HUDEP-2 (cell line): ENCODE data around the gene NRAP.

ENCODE experiments used
- DNase-seq, 76 experiments: peaks; one replicate each; lab custom pipeline; 2025; ENCODE audit not compliant: unreplicated experiment in 76 of 76; lab: John Stamatoyannopoulos, UW

NRAP gene

DNA sequence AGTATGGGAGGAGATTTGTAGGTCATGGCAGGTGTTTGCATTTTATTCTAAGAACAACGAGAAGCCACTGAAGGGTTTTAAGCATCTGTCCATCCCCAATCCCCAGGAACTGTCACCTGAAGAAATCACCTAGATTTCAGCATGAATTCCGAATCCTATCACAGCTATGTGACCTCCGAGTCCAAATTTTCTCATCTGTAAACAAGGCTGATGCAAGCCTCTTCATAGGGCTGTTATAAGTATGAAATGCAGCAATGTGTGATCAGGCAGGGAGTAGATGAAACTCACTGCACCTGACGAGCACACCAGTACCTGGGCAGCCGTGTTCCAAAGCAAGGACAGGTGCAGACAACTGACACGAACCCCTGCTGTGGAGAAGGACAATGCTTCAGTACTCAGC lies 97.0 kb downstream of the NRAP start:
- DNase-seq = no peak

DNA sequence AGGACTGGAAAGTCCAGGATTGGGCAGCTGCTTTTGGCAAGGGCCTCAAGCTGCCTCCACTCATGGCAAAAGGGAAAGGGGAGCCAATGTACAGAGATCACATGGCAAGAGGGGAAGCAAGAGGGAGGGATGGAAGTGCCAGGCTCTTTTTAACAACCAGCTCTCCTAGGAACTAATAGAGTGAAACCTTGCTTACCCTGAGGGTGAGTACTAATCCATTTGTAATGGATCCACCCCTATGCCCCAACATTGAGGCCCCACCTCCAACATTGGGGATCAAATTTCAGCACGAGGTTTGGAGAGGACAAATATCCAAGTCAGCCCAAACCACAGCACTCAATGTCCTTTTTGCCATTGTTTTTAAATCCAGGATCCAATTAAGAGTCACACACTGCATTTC lies 98.5 kb downstream of the NRAP start:
- DNase-seq = no peak

DNA sequence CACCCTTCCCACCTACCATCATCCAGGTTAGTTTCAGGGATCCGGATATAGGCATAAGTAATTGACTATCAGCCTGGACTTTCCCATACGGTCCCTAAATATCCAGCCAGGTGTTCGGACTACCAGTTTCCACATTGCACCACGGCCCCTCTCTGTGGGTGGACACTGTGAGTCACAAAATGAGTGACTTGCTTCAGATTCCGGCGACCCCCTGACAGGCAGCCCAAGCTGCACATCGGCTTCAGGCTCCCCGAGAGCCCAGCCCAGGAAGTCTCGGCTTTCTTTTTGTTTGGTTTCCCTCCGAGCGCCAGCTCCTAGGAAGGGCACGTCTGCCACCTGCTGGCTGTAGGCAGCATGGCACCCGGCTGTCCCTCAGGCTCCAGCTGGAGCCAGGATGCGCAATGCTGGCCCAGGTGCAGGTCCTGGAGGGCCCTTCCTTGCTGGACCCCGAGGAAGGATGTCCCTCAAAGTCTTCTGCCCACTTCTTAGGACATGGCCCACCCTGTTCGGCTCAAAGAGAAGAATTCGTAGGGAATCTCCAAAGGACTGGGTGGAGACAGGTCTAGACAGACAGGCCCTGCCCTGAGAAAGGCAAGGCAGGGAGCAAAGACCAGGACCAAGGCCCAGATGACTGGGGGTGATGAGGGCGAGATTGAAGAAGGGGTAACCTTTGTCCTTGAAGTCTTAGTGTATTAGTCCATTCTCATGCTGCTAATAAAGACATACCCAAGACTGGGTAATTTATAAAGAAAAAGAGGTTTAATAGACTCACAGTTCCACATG lies 100.3 kb downstream of the NRAP start:
- peak in 55 of 76 experiments; percentile 2 to 63 (median 30) for DNase-seq

DNA sequence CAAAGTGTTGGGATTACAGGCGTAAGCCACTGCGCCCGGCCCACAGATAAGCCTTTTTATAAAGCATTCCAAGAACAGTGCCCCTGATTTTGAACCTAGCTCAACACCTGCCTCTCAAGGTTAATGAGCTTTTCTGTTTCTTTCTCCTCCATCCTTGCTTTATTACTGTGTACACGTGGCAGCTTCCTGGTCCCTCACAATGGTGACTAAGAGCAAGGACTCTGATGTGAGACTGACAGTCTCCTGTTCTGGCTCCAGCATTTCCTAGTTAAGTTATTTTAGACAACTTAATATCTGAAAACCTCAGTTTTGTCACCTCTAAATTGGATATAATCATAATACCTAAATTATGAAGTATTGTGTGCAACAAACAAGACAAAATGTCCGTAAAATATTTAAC lies 101.1 kb downstream of the NRAP start:
- no peak for DNase-seq

DNA sequence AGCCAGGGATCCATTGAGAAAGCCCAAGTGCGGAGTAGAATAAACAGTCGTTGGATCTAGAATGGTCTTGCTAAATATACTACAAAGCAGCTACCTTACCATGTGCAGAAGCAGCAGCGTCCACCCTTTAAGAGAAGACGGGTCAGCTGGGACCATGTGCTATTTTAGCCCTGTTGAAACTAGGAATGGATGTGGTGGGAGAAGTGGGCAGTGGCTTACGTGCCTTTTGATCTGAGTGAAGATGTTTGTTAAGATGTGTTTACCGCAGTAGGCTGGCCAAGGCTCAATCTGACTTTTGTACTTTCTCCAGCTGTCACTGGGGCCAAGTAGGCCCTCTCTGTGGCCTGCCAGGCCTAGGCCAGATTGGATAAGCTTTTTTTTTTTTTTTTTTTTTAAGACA lies 101.8 kb downstream of the NRAP start:
- no peak for DNase-seq

DNA sequence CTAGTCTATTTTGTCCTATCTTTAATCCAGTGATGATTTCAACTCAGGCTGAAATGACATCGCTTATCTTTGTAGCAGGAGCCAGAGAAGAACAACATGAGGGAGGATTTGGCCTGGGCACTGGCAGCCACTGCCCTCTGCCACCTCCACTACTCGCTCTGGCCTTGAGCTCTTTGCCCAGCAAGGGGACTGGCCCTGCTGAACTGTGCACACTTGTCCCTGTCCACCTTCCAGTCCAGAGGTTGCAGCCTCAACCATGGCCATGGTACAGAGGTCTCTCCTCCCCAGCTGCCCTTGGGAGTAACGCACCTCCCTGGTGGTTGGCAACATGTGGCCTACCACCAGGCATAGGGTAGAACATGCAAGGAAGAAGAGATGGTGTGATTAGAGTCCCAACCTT lies 102.6 kb downstream of the NRAP start:
- no peak for DNase-seq

DNA sequence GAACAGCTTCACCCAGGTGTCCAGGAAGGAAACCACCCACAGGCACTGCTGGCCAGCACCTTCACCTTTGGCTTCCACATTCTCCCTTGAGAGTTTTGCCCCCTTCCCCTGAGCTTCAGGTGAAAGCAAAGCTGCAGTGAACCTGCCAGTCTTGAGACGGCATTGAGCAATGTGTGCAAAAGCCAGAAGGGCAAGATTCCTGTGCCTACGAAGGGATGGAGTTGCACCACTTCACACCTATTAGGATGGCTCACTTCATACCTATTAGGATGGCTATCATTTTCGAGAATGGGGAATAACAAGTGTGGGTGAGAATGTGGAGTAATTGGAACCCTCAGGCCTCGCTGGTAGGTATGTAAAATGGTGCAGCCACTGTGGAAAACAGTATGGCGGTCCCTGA lies 103.8 kb downstream of the NRAP start:
- no peak for DNase-seq

DNA sequence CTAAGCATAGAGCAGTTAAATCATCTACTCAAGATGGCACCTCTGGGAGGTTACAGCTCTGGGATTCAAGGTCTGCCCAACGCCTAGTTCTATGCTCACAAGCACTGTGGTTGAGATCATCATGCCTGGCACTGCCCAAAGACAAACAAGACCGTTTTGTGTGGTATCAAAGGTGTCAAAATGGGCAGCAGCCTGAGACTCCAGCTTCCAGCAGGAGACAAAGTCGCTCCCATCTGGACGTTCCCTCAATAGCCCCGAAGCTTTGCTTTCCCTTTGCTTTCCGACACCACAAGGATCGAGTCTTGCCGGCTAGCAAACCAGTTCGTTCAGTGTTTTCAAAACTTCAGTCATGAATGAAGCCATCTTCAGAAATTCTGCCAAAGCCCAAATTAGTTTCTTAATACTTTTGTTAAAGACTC lies 105.9 kb downstream of the NRAP start:
- DNase-seq = no peak

DNA sequence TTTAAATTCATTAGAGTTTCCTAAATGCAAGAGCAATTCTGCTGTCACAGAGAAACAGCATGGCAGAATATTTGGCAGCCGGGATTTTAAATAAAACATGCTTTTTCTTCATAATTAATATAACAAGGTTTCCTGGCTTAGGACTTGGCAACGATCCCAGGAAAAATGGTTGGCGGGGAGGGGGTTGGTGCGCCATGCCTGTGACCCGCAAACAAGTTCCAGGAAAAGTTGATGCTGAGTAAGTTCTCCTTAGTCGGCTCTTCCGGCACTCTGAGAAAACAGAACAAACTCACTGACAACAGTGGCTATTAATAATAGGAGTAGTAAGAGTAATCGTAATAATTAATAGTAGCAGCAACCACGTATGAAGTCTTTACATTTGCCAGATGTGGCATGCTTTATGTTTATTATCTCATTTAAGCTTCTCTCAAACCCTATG lies 106.4 kb downstream of the NRAP start:
- no peak for DNase-seq

DNA sequence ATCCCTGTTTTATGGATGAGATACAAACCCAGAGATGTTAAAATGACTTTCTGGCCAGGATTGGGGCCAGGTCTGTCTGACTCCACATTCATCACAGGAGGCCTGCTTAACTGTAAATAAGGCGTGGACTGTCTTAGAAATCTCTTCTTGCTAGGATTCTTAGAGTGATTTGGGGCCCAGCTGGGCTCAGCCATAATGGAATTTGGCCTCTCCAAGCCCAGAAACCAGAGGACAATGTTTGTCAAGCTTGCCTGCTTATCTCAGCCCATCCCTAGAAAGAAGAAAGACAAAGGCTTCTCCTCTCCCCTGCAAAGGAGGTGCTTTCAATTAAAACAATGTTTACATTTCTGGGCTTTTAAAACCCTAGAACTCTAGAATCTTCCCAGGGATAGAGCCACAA lies 108.1 kb downstream of the NRAP start:
- DNase-seq = no peak

DNA sequence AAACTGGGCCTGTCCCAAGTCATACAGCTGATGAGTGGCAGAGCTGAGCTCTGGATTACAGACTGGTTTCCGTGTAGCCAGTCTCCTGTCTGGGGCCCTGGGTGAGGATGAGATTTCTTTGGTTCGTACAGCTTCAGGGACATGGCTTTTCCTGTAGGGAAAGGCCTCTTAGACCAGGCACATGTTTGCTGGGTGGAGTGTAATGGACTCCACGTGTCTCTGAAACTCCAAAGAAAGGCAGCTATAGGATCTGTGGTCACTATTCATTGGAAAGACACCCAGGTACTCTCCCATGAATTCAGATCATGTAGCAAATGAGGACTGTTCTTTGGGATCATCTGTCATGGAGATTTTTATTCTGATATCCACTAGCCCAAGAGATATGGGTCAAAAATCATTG lies 108.6 kb downstream of the NRAP start:
- no peak for DNase-seq

DNA sequence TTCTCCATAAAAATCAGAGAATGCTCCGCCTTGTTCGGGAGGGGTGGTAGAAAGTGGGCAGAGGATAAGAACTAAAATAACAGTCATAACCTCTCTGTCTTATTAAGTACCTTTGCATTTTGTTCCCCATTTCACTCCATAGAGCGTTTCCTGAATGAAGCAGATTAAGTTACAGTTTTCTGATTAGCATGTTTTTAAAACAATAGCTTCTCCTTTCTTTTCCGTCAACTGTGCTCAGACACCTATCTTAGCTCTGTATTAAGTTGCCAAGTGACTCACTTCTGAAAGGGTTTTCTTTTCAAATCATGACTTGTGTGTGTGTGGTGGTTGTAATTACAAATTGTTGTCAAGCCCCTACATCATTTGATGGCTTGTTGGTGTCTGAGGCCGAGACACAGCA lies 109.6 kb downstream of the NRAP start:
- DNase-seq = no peak

DNA sequence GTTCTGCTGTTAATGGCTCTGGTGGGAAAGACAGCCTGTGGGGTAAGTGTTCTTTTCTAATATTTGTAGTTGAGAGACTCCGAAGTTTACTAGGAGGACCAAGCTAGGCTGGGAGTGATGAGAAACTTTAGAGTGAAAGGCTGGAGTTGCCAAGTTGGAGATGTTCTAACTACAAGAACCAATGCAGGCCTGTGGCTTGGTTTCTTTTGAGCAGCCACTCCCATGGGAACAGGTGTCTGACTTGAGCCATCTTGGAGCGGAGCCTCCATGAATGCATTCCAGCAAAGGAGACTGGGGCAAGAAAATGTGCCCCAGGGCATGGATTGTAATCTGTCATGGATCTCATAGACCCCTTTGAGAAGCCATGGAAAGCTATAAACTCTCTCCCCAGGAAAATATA lies 110.7 kb downstream of the NRAP start:
- no peak for DNase-seq

DNA sequence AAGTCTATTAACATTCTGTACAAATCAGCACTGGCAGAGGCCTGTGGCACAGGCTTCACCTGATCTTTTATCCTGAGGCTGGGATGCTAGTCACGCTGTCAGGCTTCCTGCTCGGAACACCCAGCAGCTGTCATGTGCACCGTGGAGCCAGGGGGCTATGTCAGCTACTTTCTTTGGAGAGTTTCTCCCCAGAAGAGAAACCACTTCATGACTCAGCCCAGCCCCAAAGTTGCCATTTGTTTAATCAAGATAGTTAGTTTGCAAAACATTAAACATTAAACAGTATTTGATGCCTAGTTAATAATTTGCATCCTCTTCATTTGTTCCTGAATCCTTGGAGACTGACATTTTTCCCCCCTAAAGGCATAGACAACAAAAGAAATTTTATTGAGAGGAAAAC lies 111.1 kb downstream of the NRAP start, which contains the start of gene HABP2:
TSS of gene HABP2 (plus strand) at position 353 of the 400 bp plus-strand sequence. CDS start 69 bp downstream, outside the sequence.
- DNase-seq = no peak

DNA sequence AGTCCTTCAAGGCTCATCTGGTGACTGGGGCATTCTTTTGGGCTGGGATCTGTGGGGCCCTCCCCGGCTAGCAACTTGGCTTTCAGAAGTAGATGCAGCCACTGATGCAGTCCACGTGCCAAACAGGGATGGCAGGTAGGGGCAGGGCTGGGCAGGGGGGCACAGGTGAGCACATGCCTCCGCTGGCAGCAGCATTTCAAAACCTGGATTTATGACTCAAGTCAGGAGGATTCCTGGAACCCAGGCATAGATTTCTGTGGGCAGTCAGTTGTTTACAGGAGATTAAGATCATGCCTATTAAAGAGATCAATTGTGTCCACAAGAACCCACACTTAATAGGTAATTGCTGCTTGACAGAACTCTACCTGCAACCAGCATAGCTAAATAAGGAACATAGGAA lies 111.8 kb downstream of the NRAP start:
- DNase-seq = no peak

DNA sequence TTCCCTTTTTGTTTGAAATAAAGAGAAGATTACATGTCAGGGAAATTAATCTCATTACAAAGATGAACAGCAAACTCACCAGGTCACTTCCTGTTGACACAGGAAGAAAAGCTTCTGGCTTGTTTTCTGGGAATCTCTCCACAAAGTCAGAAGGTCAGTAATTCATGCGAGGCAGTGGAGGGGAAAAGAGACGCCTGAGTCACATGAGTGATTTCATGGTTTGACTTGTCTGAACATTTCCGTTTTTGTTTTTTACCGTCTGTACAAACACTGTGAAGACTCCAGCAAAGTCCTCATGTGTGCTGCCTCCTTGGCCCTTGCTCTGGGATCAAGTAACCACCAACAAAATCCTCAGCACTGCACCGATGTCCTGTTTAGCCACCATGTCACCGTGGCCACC lies 113.5 kb downstream of the NRAP start:
- DNase-seq = no peak

DNA sequence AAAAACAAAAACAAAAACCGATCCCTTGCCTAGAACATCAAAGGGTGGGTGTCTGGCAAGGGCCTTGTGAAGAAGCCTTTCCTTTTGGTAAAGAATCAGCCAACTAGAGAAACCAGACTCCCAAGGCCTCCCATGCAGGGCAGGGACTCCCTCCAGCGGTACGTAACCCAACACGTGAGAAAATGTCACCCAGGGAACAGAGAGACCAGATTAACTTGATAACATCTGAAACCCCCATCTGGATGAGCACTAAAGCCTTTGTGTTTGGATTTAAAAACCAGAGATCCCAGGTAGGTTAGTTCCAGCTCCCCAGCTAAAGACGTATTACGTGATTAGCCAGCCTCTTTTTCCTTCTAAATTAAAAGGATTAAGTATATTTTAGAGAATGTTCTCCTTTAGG lies 114.0 kb downstream of the NRAP start:
- DNase-seq = no peak

DNA sequence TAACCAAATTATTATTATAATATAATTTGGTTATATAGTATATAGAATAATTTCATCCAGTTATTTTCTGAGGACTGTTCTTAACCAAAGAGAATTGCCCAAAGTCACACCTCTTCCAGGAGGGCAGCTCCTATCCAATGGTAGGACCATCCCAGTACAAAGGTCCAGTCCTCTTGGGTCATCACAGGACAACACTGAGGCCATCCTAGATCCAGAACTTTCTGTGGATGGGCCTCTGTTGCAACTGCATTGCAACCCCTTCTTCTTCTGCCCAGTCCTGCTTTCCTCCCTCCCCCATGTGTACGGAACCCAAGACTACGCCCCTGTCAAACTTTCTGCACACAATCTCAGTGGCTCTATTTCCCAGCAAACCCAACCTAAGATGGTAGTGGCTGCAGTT lies 116.4 kb downstream of the NRAP start:
- no peak for DNase-seq

DNA sequence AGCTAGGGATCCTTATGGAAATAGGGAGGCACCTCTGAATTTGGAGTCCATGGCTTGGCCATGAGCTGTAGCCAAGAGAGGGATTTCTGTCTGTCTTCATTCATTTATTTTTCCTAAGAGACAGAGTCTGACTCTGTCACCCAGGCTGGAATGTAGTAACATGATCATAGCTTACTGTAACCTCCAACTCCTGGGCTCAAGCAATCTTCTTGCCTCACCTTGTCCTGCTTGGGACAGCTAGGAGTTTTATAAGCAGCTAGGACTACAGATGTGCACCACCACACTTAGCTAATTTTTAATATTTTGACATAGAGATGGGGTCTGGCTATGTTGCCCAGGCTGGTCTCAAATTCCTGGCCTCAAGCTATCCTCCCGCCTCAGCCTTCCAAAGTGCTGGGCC lies 119.4 kb downstream of the NRAP start:
- no peak for DNase-seq

DNA sequence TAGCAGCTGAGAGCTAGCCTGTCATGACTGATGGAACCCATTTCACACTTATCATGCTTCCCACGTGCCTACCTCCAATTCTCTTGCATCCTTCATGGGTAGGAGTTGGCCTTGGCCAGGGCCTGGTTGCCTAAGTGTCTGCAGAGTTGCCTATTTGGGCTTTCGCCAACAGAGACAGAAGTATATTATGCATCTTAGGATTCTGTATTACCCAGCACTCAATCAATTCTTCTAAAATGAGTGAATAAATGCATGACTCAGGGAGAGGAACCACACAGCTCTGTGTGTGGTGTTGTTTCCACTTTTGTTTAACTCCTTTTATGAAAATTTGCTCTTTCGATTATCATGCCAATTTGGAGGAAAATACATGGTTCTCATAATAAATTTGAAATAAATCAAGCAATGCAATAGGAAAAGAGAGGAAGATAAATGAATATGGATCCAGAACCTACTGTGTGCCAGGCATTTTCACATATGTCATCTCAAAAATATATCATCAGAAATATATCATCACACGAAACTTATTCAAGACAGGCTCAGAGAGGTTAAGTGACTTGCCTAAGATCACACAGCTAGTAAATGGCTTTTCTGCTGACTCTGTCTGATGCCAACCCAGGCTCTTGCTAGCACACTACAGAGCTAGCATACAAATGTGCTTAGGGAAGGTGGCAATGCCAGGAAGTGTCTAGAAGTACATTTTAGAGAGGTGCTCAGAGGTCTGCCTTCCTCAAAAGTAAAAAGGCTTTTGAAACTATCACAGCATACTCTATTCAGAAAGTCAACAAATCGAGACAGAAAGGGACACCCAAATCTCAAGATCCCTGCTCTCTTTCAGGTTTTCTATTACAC lies 120.5 kb downstream of the NRAP start:
- no peak for DNase-seq

DNA sequence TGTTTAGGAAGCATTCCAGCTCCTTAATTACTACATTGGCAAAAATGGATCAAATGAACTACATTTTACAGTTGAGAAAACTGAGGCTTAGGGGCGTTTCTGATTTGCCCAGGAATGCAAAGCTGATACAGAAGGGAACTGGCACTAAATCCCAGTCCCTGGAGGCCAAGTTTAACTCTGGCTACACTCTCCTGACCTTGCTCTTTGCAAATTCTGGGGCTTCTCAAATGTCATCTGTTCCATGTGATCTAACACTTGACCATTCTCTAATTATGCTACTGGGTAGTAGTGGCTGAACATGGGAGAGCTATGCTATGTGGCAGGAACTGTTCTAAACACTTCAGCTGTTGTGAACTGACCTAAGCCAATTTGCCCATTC lies 122.3 kb downstream of the NRAP start:
- DNase-seq = no peak
